ENCODE data around the gene MAGEA1.

The MAGEA1 gene

GRCh38 chrX:153200462-153200861 is 21.4 kb downstream of the MAGEA1 start:
- Histone ChIP-seq H3K27me3 (ENCODE audit: control insufficient read depth, insufficient read depth, low read length) (no peaks in the 10 kb centered on the region), H3K9ac (ENCODE audit: low read depth, low read length) (no peak overlapping the region), H3K36me3 (ENCODE audit: control insufficient read depth, insufficient read depth, low read length) (no peaks in the 10 kb centered on the region)

GRCh38 chrX:153206425-153207046 is 27.5 kb downstream of the MAGEA1 start:
- H3K9me3 ChIP-seq (ENCODE audit: control insufficient read depth, insufficient read depth, low read length): peaks cover 3% of the 10 kb centered on the region
- H3K4me3 ChIP-seq (ENCODE audit: low read depth, low read length): no peak overlapping the region
- no peak overlapping the region for H3K9ac ChIP-seq (ENCODE audit: low read depth, low read length)
- no peaks in the 10 kb centered on the region for H3K27me3 ChIP-seq (ENCODE audit: control insufficient read depth, insufficient read depth, low read length)
- no peaks in the 10 kb centered on the region for H3K4me1 ChIP-seq (ENCODE audit: control insufficient read depth, insufficient read depth, low read length)
- no peaks in the 10 kb centered on the region for H3K36me3 ChIP-seq (ENCODE audit: control insufficient read depth, insufficient read depth, low read length)

More at GRCh38 chrX:153200462-153200861, 21.4 kb downstream of the MAGEA1 start:
- Histone ChIP-seq H3K9me3 (ENCODE audit: control insufficient read depth, insufficient read depth, low read length) (no peaks in the 10 kb centered on the region), H3K4me1 (ENCODE audit: control insufficient read depth, insufficient read depth, low read length) (no peaks in the 10 kb centered on the region), H3K4me3 (ENCODE audit: low read depth, low read length) (no peak overlapping the region)

- no peaks in the 10 kb centered on the region for H3K4me1 ChIP-seq (ENCODE audit: control insufficient read depth, insufficient read depth, low read length)
- H3K27me3 ChIP-seq (ENCODE audit: control insufficient read depth, insufficient read depth, low read length): no peaks in the 10 kb centered on the region
These were observed 30.3 kb downstream of the MAGEA1 start for GRCh38 chrX:153209347-153209746.

GRCh38 chrX:153214934-153215333 is 35.9 kb downstream of the MAGEA1 start:
- Histone ChIP-seq H3K9me3 (ENCODE audit: control insufficient read depth, insufficient read depth, low read length) (peaks cover 8% of the 10 kb centered on the region), H3K27me3 (ENCODE audit: control insufficient read depth, insufficient read depth, low read length) (no peaks in the 10 kb centered on the region), H3K36me3 (ENCODE audit: control insufficient read depth, insufficient read depth, low read length) (no peaks in the 10 kb centered on the region), H3K4me1 (ENCODE audit: control insufficient read depth, insufficient read depth, low read length) (no peaks in the 10 kb centered on the region), H3K4me3 (ENCODE audit: low read depth, low read length) (no peak overlapping the region), H3K9ac (ENCODE audit: low read depth, low read length) (no peak overlapping the region)

More at GRCh38 chrX:153209347-153209746, 30.3 kb downstream of the MAGEA1 start:
- Histone ChIP-seq H3K9ac (ENCODE audit: low read depth, low read length) (no peak overlapping the region), H3K9me3 (ENCODE audit: control insufficient read depth, insufficient read depth, low read length) (peaks cover 3% of the 10 kb centered on the region), H3K36me3 (ENCODE audit: control insufficient read depth, insufficient read depth, low read length) (no peaks in the 10 kb centered on the region), H3K4me3 (ENCODE audit: low read depth, low read length) (no peak overlapping the region)

- H3K27me3 ChIP-seq (ENCODE audit: control insufficient read depth, insufficient read depth, low read length): no peaks in the 10 kb centered on the region
- H3K4me3 ChIP-seq (ENCODE audit: low read depth, low read length): no peak overlapping the region
- peaks cover 8% of the 10 kb centered on the region for H3K9me3 ChIP-seq (ENCODE audit: control insufficient read depth, insufficient read depth, low read length)
- H3K9ac ChIP-seq (ENCODE audit: low read depth, low read length): no peak overlapping the region
- no peaks in the 10 kb centered on the region for H3K4me1 ChIP-seq (ENCODE audit: control insufficient read depth, insufficient read depth, low read length)
- no peaks in the 10 kb centered on the region for H3K36me3 ChIP-seq (ENCODE audit: control insufficient read depth, insufficient read depth, low read length)
These were observed 37.8 kb downstream of the MAGEA1 start for GRCh38 chrX:153216926-153217325.

- Histone ChIP-seq H3K4me3 (ENCODE audit: low read depth, low read length) (no peak overlapping the region), H3K4me1 (ENCODE audit: control insufficient read depth, insufficient read depth, low read length) (no peaks in the 10 kb centered on the region), H3K9me3 (ENCODE audit: control insufficient read depth, insufficient read depth, low read length) (no peaks in the 10 kb centered on the region), H3K36me3 (ENCODE audit: control insufficient read depth, insufficient read depth, low read length) (no peaks in the 10 kb centered on the region), H3K27me3 (ENCODE audit: control insufficient read depth, insufficient read depth, low read length) (no peaks in the 10 kb centered on the region), H3K9ac (ENCODE audit: low read depth, low read length) (no peak overlapping the region)
These were observed 46.5 kb downstream of the MAGEA1 start for GRCh38 chrX:153225438-153226098.

- Histone ChIP-seq H3K36me3 (ENCODE audit: control insufficient read depth, insufficient read depth, low read length) (no peaks in the 10 kb centered on the region), H3K27me3 (ENCODE audit: control insufficient read depth, insufficient read depth, low read length) (no peaks in the 10 kb centered on the region), H3K4me1 (ENCODE audit: control insufficient read depth, insufficient read depth, low read length) (no peaks in the 10 kb centered on the region), H3K4me3 (ENCODE audit: low read depth, low read length) (peak overlapping the region; percentile 50), H3K9ac (ENCODE audit: low read depth, low read length) (no peak overlapping the region), H3K9me3 (ENCODE audit: control insufficient read depth, insufficient read depth, low read length) (no peaks in the 10 kb centered on the region)
These were observed 47.5 kb downstream of the MAGEA1 start for GRCh38 chrX:153226344-153227185.
